ENCODE measurements around the gene PPP2R2C.

Gene PPP2R2C

DNA sequence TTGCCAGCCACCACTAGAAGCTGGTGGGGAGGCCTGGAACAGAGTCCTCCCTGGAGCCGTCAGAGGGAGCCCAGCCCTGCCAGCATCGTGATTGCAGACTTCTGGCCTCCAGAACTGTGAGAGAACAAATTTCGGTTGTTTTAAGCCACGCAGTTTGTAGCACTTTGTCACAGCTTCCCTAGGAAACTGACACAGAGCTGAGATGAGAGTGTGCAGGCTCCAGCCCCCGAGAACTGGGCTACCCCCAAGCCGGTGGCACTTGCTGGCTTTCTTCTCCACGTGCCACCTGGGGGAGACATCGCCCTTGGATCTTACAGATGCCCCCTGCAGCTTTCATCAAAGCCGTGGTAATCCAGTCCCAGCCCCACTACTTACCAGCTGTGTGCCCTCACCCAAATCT lies 83.7 kb downstream of the PPP2R2C start:
- TF ChIP-seq, protein P1, sequence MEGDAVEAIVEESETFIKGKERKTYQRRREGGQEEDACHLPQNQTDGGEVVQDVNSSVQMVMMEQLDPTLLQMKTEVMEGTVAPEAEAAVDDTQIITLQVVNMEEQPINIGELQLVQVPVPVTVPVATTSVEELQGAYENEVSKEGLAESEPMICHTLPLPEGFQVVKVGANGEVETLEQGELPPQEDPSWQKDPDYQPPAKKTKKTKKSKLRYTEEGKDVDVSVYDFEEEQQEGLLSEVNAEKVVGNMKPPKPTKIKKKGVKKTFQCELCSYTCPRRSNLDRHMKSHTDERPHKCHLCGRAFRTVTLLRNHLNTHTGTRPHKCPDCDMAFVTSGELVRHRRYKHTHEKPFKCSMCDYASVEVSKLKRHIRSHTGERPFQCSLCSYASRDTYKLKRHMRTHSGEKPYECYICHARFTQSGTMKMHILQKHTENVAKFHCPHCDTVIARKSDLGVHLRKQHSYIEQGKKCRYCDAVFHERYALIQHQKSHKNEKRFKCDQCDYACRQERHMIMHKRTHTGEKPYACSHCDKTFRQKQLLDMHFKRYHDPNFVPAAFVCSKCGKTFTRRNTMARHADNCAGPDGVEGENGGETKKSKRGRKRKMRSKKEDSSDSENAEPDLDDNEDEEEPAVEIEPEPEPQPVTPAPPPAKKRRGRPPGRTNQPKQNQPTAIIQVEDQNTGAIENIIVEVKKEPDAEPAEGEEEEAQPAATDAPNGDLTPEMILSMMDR (IDR thresholded peaks at IDR 0.05; ENCODE audit: low read depth, low read length) = no peak
- in situ Hi-C loops (cut with HindIII; ENCODE audit: low sequenced_read_pairs) = no loop called here
- DNase-seq (ENCODE audit: low read depth, low spot score) = no peak
- H3K4me3 ChIP-seq (ENCODE audit: low read depth, low read length) = no peak overlapping the region

DNA sequence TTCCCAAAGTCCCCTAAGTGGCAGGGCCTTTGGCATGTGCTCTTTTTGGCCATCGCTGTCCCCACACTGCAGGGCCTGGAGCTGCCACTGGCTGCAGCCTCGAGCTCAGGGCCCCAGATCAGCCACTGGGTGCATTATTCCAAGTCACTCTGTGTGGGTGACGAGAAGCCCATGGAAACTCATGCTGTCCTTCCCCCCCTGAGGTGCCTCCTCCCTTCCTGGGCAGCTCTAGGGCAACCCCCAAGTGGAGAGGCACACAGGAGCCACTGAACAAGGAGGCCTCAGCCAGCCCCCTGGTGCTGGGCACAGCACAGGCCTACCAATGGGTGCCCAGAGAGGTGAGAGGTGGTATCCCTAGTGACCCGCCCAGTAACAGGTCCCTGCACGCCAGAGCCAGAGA lies 84.5 kb downstream of the PPP2R2C start:
- H3K4me3 ChIP-seq (ENCODE audit: low read depth, low read length) = no peak overlapping the region
- DNase-seq (ENCODE audit: low read depth, low spot score) = no peak
- in situ Hi-C loops (cut with HindIII; ENCODE audit: low sequenced_read_pairs) = no loop called here
- TF ChIP-seq, protein P1 (IDR thresholded peaks at IDR 0.05; ENCODE audit: low read depth, low read length) = no peak

DNA sequence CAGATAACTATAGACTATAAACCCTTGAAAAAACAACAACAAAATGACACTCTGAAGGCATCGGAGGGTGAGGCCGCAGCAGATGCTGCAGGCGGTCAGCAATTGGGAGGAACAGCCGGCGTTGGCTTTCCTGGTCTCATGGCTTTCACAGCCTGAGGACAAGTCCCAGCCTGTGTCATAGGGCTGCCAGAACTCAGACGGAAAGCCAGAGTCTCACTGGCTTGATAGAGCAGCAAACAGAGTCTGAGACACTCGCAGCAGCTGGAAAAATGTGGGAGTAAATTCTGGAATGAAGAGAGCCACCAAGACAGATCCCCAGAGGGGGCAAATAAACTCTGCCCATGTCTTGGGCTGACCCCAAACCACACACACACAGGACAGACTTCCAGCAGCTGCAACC lies 86.3 kb downstream of the PPP2R2C start:
- in situ Hi-C loops (cut with HindIII; ENCODE audit: low sequenced_read_pairs) = no loop called here
- H3K4me3 ChIP-seq (ENCODE audit: low read depth, low read length) = no peak overlapping the region
- TF ChIP-seq, protein P1 (IDR thresholded peaks at IDR 0.05; ENCODE audit: low read depth, low read length) = no peak
- DNase-seq (ENCODE audit: low read depth, low spot score) = no peak

DNA sequence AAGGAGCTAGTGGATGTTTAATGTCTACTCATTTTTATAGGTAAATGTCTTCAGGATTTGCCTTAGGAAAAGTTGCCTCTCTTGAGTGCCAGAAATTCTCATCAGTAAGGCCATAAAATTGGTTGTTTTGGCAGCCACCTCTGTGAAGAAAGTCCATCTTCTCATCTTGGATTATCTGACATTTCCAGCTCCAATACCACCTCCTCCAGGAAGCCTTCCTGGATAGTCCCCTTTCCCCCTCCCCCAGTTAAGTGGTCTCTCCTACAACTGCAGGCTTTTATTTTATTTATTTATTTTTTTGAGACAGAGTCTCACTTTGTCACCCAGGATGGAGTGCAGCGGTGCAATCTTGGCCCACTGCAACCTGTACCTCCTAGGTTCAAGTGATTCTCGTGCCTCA lies 87.1 kb downstream of the PPP2R2C start:
- in situ Hi-C loops (cut with HindIII; ENCODE audit: low sequenced_read_pairs) = no loop called here
- H3K4me3 ChIP-seq (ENCODE audit: low read depth, low read length) = no peak overlapping the region
- no peak for DNase-seq (ENCODE audit: low read depth, low spot score)
- TF ChIP-seq, protein P1 (IDR thresholded peaks at IDR 0.05; ENCODE audit: low read depth, low read length) = no peak

DNA sequence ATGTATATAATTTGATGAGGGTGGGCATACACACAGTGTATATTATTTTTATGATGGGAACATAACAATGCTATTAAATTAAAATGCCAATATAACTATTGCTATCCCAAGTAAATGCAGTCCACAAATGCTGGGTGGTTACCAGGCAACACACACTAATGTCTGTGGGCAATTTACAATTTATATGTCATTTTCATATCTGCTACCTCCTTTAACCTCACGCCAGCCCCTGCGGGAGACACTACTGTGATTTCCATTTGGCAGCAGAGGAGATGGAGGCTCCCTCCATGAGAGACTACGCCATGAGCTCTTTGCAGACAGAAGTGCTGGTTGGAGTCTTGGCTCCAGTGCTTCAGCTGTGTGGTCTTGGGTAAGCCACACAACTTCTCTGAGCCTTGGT lies 87.9 kb downstream of the PPP2R2C start:
- TF ChIP-seq, protein P1 (IDR thresholded peaks at IDR 0.05; ENCODE audit: low read depth, low read length) = no peak

DNA sequence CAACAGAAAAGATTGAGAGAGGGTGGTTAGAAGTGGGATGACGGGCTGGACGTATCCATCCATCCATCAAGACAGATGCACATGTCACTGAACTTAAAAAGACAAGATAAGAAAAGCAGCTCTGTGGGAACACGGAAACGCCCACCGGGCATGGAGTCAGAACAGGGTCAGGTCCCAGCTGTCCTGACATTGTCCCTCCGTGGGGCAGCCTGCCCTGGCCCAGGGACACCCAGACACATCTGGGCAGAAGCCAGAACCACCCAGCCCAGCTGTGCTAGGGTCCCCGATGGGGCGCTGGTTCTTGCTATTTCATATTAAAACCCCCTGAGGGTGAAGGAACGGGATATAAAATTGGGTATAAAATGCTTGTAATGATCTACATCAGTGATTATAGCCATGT lies 88.5 kb downstream of the PPP2R2C start:
- in situ Hi-C loops (cut with HindIII; ENCODE audit: low sequenced_read_pairs) = no loop called here
- no peak overlapping the region for H3K4me3 ChIP-seq (ENCODE audit: low read depth, low read length)
- no peak for DNase-seq (ENCODE audit: low read depth, low spot score)
- TF ChIP-seq, protein P1 (IDR thresholded peaks at IDR 0.05; ENCODE audit: low read depth, low read length) = no peak

More for the DNA sequence above, 87.9 kb downstream of the PPP2R2C start:
- in situ Hi-C loops (cut with HindIII; ENCODE audit: low sequenced_read_pairs) = no loop called here
- H3K4me3 ChIP-seq (ENCODE audit: low read depth, low read length) = no peak overlapping the region
- DNase-seq (ENCODE audit: low read depth, low spot score) = no peak

DNA sequence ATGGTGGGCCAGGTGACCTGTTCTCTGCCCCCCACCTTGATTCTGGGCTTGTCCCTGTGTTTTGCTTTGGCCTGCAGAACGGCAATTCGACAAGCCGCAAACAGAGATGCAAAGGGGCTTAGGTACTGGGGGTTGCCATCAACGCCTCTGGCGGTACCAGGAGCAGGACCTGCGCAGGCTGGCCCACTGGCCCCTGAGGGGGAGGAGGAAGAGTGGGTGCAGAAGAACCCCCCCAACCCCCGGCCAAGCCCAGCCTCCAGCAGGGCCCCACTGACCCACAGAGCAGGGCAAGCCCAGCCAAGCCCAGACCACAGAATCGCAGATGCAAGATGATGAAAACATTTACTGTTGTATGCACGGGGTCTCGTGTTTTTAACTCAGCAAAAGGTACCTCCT lies 89.4 kb downstream of the PPP2R2C start:
- H3K4me3 ChIP-seq (ENCODE audit: low read depth, low read length) = no peak overlapping the region
- no peak for DNase-seq (ENCODE audit: low read depth, low spot score)
- TF ChIP-seq, protein P1 (IDR thresholded peaks at IDR 0.05; ENCODE audit: low read depth, low read length) = no peak
- in situ Hi-C loops (cut with HindIII; ENCODE audit: low sequenced_read_pairs) = no loop called here

Data from astrocyte of the spinal cord (primary cell).